ENCODE results near the gene THYN1.

THYN1 gene

DNA sequence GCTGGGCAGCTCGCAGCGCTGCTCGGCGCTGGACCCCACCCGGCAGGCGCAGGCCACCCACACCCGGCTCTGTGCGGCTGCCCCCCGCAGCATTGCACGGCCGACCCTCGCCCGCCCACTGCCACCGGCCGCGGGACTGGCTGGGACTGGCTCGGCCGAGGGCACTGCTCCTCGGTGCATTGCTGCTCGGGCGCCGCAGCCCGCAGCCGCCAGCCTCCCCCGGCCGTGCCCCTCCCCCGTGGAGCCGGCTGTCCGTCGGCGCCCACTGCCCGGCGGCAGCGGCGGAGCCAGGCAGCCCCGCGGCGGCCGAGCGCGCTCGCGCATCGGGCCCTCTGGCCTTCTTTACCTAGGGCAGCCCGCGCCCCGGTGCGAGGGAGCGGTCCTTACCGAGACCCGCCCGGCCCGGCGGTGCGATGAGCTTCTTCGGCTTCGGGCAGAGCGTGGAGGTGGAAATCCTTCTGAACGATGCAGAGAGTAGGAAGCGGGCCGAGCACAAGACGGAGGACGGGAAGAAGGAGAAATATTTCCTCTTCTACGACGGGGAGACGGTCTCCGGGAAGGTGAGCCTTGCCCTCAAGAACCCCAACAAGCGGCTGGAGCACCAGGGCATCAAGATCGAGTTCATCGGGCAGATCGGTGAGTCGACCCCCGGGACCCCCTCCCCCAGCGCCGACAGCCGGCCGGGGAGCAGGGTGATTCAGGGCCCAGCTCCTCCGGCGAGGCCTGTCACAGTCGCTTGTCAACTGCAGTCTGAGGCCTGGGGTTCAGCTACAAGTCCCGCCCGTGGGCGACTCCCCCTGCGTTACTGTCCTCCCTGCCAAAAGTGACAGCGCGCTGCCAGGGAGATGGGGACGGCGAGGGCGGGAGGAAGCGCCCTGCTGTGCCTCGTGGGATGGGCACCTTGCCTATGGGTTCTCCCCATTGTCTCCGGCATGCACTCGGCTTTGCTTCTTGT, 28.2 kb downstream of the THYN1 start:
- FAIRE-seq (no peak), DNase-seq (ENCODE audit: low spot score) (no peak)

DNA sequence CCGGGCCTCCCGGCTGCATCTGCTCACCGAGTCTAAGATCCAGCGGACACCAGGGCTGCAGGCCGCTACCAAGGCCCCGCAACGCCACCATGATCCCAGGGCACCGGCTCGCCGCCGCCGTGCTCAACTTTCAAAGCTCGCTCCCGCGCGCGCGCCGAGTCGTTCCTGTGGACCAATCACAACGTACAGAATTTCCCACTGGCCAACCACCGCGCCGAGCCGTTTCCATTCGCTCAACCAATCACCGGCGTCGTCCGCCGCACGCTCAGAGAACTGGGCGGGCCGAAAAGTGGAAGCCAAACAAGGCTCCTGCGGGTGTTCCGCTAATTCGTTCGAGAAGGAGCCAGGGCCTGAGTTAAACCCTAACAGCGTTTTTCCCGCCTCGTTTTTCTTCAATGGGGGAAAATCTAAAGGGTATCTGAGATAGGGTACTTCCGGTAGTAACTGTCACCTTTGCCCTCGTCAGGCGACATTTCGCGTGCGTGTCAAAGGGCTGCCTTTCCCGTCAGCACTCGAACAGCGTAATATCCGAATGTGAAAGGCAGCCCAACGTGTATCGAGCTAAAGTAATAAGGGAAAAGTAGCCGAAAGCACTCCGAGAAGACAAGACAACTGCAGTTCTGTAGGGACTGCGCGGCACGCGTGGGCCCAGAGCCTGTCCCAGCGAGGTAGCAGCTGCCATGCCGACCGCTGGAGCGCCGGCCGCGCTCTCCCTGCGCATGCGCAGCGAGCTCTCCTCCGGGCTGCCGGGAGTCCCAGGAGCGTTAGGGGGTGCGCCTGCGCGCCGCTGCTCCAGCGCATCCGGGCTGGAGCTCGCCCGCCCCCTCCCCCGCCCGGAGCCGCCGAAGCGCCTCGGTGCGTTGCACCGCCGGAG, 29.1 kb downstream of the THYN1 start, which contains the start of the genes NCAPD3 and VPS26B:
Gene NCAPD3 (minus strand): TSS at position 132 of the 874 bp plus-strand sequence. CDS start 41 bp downstream, at position 91.
Gene VPS26B (plus strand): TSS at position 836 of the 874 bp plus-strand sequence. CDS start 452 bp downstream, outside the sequence.
- peak; percentile 57 for FAIRE-seq
- peak; percentile 80 for DNase-seq (ENCODE audit: low spot score)

DNA sequence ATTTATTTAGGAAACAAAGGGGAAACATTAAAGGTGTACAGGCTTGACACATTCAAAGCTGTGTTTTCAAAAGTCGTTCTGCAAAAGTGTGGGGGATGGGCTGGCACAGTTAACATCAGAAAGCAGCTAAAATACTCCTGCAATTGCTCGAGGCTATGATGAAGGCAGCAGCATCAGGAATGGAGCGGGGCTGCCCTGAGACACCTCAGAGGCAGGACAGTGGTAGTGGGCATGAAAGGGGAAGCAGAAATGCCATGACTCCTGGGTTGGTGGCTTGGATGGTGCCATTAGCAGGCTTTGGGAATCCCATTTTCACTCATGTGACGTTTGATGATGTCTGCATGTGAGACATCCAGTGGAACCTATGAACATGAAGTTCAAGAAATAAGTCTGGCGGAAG, 30.0 kb downstream of the THYN1 start:
- DNase-seq (ENCODE audit: low spot score): no peak
- FAIRE-seq: no peak

DNA sequence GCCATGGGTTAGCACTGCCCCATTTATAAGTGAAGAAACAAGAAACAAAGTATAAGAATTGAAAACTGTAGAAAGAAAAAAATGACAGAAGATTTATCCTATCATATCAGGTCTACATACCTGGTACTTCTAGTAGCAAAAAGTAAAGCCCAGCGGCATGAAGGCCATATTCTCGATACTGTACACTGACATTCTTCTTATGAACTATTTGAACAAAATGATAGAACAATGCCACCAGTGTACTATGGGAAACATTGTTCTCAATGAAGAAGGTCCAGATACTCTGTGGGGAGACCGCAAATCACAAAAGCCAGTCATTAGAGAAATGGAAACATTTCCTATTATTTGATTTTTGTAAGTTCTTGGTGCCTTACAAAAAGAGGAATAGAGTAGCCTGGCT, 36.3 kb downstream of the THYN1 start:
- DNase-seq (ENCODE audit: low spot score): no peak
- no peak for FAIRE-seq

DNA sequence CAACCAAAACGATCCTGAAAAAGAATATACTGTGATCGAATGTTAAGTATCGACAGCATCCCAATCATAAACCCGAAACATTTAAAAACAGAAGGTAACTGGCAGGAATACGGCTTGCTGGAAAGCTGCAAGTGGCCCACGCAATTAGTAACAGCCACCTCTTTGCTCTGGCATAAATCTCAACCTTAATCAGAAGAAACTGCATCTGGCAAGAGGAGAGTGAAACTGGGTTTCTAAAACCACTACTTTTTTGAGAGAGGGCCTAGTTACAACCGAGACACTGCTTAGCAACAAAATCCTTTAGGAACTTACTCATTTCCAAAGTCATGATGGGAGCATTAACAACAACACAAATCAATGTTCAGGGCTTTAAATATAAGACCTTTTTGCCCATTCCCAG, 37.3 kb downstream of the THYN1 start:
- DNase-seq (ENCODE audit: low spot score) (no peak), FAIRE-seq (no peak)

DNA sequence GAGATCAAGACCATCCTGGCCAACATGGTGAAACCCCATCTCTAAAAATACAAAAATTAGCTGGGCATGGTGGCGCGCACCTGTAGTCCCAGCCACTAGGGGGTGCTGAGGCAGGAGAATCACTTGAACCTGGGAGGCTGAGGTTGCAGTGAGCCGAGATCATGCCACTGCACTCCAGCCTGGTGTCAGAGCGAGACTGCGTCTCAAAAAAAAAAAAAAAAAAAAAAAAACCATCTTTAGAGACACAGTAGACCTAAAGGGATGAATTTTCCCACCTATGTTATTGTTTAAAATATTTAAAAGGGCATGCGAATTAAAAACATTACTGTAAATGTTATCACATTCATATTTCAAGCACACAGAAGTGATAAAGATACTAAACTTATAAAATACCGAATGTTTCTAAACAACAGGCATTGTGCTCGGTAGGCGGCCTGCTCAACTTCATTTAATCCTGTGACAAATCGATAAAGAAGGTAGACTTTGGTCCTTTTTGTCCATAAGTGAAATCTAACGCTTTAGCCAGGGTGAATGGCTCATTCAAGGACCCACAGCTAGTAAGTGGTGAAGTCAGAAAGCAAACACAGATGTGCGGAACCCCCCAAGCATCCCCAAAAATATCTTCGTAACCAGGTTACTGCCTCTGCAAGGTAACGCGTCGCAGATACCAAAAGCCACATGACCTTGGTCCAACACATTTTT, 45.5 kb downstream of the THYN1 start:
- FAIRE-seq: no peak
- DNase-seq (ENCODE audit: low spot score): no peak

DNA sequence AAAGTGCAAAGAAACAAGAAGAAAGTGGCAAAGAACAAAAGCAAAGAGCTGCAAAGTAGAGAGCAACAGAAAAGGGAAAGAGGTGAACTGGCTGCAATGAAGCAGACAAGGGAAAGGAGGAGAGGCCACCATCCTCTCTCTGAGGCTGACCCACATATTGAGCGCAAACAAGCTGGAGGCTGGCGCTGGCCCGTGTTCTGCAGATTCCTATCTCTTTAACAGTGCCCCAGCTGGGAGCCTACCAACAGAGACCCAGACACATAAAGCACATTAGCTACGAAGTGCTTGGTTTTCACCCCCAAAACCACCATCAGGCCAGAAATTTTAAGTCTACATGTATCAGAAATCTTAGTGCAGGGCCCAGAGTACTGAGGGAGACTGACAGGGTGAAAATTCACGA, 47.0 kb downstream of the THYN1 start:
- FAIRE-seq (no peak), DNase-seq (ENCODE audit: low spot score) (no peak)

DNA sequence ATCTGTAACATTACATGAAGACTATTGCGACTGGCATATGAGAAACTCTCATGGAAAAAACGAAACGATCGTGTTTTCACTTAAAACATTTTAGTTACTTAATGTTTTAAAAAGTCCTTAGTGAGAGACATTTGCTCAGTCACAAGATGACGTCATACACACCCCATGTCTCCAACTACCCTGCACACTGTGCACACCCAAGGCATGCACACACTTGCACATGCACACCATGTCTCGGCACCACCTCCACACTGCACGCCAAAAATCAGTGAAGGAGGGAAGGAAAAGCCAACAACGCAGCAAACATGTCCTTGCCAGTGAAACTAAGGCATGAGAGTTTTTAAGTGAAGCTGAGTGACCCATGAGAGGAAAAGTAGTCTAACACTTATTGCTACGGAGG, 47.4 kb downstream of the THYN1 start:
- FAIRE-seq (no peak), DNase-seq (ENCODE audit: low spot score) (no peak)

DNA sequence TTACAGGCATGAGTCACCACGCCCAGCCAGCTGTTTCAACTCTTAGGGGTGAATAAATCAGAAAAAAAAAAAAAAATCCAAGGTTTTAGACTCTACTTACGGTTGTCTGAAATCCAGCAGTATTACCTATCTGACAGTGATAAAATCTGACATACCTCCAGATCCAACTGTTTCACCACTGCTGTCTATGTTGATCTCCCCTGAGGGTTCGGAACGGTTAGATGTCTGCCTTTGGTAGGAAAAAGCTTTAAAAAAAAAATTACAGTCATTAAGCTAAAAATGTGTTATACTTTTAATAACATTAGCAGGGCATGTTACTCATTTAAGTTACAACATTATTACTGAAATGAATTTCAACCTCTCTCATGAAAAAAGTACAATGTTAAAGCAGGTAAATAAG, 50.5 kb downstream of the THYN1 start:
- FAIRE-seq (no peak), DNase-seq (ENCODE audit: low spot score) (no peak)

DNA sequence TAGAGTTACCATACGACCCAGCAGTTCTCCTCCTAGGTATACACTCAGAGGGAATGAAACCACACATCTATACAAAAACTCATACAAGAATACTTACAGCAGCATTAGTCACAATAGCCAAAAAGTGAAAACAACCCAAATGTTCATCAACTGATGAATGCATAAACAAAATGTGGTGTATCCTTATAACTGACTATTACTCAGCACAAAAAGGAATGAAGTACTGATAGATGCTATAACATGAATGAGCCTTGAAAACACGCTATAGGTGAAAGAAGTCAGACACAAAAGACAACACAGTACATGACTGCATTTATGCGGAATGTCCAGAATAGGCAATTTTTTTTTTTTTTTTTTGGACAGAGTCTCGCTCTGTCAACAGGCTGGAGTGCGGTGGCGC, 52.5 kb downstream of the THYN1 start:
- DNase-seq (ENCODE audit: low spot score) (no peak), FAIRE-seq (no peak)

DNA sequence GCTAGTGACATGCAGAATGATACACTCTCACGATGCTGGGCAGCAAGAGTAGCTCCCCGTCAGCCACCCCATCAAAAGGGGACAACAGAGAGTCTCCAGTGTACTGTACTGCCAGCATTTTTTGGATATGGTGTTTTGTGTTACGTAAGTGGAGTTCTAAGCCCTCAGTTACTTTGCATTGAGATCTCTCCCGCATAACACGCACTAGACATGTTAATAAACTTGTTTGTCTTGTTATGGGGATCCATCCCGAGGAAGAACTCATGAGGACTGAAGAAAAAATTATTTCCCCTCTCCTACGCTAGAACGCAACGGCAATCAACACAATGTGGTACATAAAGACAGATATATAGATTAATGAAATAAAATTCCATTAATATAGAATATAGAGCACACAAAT, 53.6 kb downstream of the THYN1 start:
- no peak for DNase-seq (ENCODE audit: low spot score)
- no peak for FAIRE-seq

All from RCC 7860 (cell line).